Tibial artery (tissue), 4 donors: ENCODE measurements around the gene ZNF672.
"Not testable (repeated sequence)": the region's sequence is repeated elsewhere in the genome, so short reads cannot be mapped to it uniquely, and the experiment has no call there.

Source experiments
- DNase-seq, 2 donors: peaks; one replicate each; pipeline ENCODE4 v3.0.0-alpha.2; 2019
- H3K27ac ChIP-seq, 2 donors: fragments of 200-600 bp; sonication (generic) in 1 of 2; 1 replicate in 1 of 2; 2 replicates in 1 of 2; pipeline ENCODE4 v1.5.1; 2018 to 2019; ENCODE audit warnings: mild to moderate bottlenecking in 1 of 2
- H3K27me3 ChIP-seq, 2 donors: fragments of 200-600 bp; sonication (generic) in 1 of 2; one replicate each; pipeline versions ENCODE4 v1.5.1 to v1.6.0; 2016 to 2019
- H3K36me3 ChIP-seq, 3 donors: fragments of 200-600 bp; sonication (generic) in 2 of 3; one replicate each; pipeline ENCODE4 v1.5.1; 2016 to 2019; ENCODE audit warnings: mild to moderate bottlenecking in 2 of 3
- H3K4me1 ChIP-seq, 4 donors: fragments of 200-600 bp; sonication (generic) in 2 of 4; 1 replicate in 3 of 4; 2 replicates in 1 of 4; pipeline ENCODE4 v1.5.1; 2016 to 2019
- H3K4me3 ChIP-seq, 2 donors: fragments of 200-600 bp; sonication (generic) in 1 of 2; 1 replicate in 1 of 2; 2 replicates in 1 of 2; pipeline ENCODE4 v1.5.1; 2018 to 2019; ENCODE audit warnings: mild to moderate bottlenecking in 2 of 2
- H3K9me3 ChIP-seq, 3 donors: fragments of 200-600 bp; sonication (generic) in 1 of 3; one replicate each; pipeline ENCODE4 v1.5.1; 2016 to 2019
- intact Hi-C: fragments of 100-400 bp; cut with DNase I; formaldehyde crosslinking; loops from one replicate; pipeline ENCODE4 v1.15.0; 2023; ENCODE audit warnings: low total_unique reads
- TF ChIP-seq, protein P1 (sequence below), 2 experiments: fragments of 200-600 bp in 1 of 2; fragments of 450-650 bp in 1 of 2; IDR thresholded peaks; one replicate each; pipeline ENCODE4 v1.5.1; 2017 to 2019; ENCODE audit warnings: antibody characterized with exemption in 2 of 2, mild to moderate bottlenecking in 1 of 2, moderate library complexity in 1 of 2

The ZNF672 gene

DNA sequence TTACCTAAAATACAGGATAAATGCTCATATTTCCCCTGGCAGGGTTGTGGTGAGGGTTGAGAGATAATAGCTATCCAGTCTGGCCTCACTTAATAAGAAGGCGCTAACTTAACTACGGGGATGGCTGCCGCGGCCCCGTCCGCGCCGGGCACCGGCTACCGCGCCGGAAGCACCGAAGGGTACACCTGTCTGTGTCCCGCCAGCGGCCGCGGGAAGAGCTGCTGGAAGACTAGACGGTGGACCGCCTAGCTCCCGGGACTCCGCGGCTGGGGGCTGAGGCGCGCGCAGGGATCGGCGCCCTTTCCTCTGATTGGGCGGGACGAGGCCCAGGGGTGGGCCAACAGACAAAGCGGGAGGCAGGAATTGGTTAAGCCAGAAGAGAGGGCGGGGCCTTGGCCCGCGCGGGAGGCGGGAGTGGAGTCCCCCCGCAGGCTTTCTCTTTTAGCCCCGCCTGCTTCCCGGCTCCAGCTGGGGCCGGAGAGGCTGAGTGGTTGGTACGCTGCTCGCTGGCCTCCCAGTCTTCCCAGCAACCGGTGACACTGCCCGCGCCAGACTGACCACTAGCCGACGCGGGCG lies at the start of gene ZNF672:
ZNF672 (plus strand) TSS at position 444 of the 576 bp plus-strand sequence. CDS start 9,051 bp downstream, outside the sequence.
- H3K36me3 ChIP-seq, result peaks cover 0 to 3% (median 0%) of the 10 kb centered on the region in 3 donors
- peak; percentile 99 to 100 for DNase-seq
- peaks cover 0 to 45% (median 27%) of the 10 kb centered on the region in 4 donors for H3K4me1 ChIP-seq
- TF ChIP-seq, protein P1, sequence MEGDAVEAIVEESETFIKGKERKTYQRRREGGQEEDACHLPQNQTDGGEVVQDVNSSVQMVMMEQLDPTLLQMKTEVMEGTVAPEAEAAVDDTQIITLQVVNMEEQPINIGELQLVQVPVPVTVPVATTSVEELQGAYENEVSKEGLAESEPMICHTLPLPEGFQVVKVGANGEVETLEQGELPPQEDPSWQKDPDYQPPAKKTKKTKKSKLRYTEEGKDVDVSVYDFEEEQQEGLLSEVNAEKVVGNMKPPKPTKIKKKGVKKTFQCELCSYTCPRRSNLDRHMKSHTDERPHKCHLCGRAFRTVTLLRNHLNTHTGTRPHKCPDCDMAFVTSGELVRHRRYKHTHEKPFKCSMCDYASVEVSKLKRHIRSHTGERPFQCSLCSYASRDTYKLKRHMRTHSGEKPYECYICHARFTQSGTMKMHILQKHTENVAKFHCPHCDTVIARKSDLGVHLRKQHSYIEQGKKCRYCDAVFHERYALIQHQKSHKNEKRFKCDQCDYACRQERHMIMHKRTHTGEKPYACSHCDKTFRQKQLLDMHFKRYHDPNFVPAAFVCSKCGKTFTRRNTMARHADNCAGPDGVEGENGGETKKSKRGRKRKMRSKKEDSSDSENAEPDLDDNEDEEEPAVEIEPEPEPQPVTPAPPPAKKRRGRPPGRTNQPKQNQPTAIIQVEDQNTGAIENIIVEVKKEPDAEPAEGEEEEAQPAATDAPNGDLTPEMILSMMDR (IDR thresholded peaks at IDR 0.05), result peak in 1 of 2 experiments; percentile 20
- intact Hi-C loops, result loop anchor here (2.0 kb wide), 1 partner anchor 21 kb away; the partner anchor contains the start of gene ZNF692
- H3K27me3 ChIP-seq, result peaks cover 0 to 2% of the 10 kb centered on the region in 2 donors
- H3K9me3 ChIP-seq, result no peaks in the 10 kb centered on the region
- peak within 1 kb of the TSS; percentile 92 to 95 for H3K4me3 ChIP-seq
- H3K27ac ChIP-seq, result peak within 1 kb of the TSS; percentile 100

- no peak for DNase-seq
- intact Hi-C loops, result no loop called here
- TF ChIP-seq, protein P1 (IDR thresholded peaks at IDR 0.05), result no peak
- H3K27ac ChIP-seq, result no peak overlapping the region
- no peak overlapping the region for H3K4me3 ChIP-seq
- H3K9me3 ChIP-seq, result no peaks in the 10 kb centered on the region
- no peaks in the 10 kb centered on the region for H3K27me3 ChIP-seq
- no peaks in the 10 kb centered on the region for H3K4me1 ChIP-seq
- no peaks in the 10 kb centered on the region for H3K36me3 ChIP-seq
Observed at GRCh38 chr1:248788327-248788726, 49.7 kb upstream of the ZNF672 start.

DNA sequence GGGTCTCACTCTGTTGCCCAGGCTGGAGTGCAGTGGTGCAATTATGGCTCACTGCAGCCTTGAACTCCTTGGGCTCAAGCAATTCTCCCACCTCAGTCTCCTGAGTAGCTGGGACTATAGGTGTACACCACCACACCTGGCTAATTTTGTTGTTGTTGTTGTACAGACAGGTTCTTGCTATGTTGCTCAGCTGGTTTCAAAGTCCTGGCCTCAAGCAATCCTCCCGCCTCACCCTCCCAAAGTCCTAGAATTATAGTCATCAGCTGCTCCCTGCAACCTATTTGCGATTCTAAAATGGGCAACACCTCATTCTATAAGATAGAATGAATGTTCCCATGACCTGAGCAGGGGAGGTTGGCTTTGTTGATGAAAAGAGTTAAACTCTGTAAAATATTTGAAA lies 48.7 kb upstream of the ZNF672 start:
- intact Hi-C loops, H3K27me3 ChIP-seq, H3K4me3 ChIP-seq, DNase-seq, H3K27ac ChIP-seq, H3K9me3 ChIP-seq, H3K4me1 ChIP-seq, H3K36me3 ChIP-seq: not testable (repeated sequence)

DNA sequence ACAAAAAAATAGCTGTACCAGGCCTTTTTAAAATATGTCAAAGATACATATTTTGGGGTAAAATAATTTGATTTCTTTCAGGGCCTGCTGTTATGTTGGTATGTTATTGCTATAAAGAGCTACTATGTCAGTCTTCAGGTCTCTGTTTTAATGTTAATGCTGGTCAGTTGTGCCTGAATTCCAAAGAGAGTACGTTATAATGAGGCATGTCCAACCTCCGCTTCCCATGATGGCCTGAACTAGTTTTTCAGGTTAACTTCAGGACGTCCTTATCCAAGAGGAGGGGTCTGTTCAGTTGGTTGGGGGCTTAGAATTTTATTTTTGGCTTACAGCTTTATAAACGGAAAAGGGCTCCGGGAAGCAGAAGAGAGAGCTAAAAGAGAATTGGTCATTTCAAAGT lies 47.6 kb upstream of the ZNF672 start:
- Histone ChIP-seq H3K9me3 (peaks cover 0 to 11% (median 3%) of the 10 kb centered on the region in 3 donors), H3K4me1 (no peaks in the 10 kb centered on the region), H3K36me3 (no peaks in the 10 kb centered on the region), H3K27ac (no peak overlapping the region), H3K4me3 (no peak overlapping the region), H3K27me3 (no peaks in the 10 kb centered on the region)
- DNase-seq, result no peak
- intact Hi-C loops, result no loop called here
- TF ChIP-seq, protein P1 (IDR thresholded peaks at IDR 0.05), result no peak

GRCh38 chr1:248791010-248791409 lies 47.0 kb upstream of the ZNF672 start:
- H3K27ac ChIP-seq, result no peak overlapping the region
- H3K4me1 ChIP-seq, result no peaks in the 10 kb centered on the region
- H3K9me3 ChIP-seq, result peaks cover 0 to 15% (median 8%) of the 10 kb centered on the region in 3 donors
- H3K4me3 ChIP-seq, result no peak overlapping the region
- DNase-seq, result no peak
- intact Hi-C loops, result no loop called here
- no peaks in the 10 kb centered on the region for H3K27me3 ChIP-seq
- no peaks in the 10 kb centered on the region for H3K36me3 ChIP-seq
- TF ChIP-seq, protein P1 (IDR thresholded peaks at IDR 0.05), result no peak

DNA sequence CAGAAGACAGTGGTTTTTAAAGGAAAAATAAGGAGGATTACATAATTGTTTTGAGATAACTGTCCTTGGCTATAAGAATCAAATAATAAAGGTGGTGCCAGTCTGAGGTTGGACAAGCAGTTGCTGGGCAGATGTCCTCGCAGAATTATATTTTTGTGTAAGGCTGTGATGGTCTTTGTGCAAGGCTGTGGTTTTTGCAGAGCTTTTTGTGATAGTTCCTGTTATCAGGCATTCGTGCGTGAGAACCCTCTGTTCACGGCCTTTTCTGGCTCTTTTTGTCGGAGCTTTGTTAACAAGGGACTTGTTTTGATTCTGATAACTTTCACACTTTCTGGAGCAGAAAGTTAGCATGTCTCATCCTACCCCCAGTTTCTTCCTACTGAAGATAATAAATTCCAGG lies 45.7 kb upstream of the ZNF672 start:
- Histone ChIP-seq H3K4me1 (no peaks in the 10 kb centered on the region), H3K36me3 (no peaks in the 10 kb centered on the region), H3K27me3 (no peaks in the 10 kb centered on the region), H3K27ac (no peak overlapping the region), H3K9me3 (peaks cover 0 to 15% (median 10%) of the 10 kb centered on the region in 3 donors), H3K4me3 (no peak overlapping the region)
- DNase-seq, result no peak
- intact Hi-C loops, result no loop called here
- TF ChIP-seq, protein P1 (IDR thresholded peaks at IDR 0.05), result no peak
